GM12878 (cell line): ENCODE data around the gene TMEM176A. TPM values are rescaled to one million over a fixed set of nuclear protein-coding genes. Genes with fewer than 3 reads are reported as not detected.

Experiments
- ATAC-seq: fragments of 200-7000 bp; cut with Tn5 transposase; 3 replicates; pipeline ENCODE4 v1.9.1; 2020; ENCODE audit warnings: mild to moderate bottlenecking, moderate library complexity
- BruUV-seq: library from RNA; stranded (reverse); fragments of 400-500 nt; replicated peaks from 2 replicates; lab custom pipeline; 2021; lab: Mats Ljungman, UMichigan
- CTCF ChIA-PET: fragments of 300-600 bp; sonication (Branson Sonifier 250); formaldehyde crosslinking; extraction: SDS; loops from one replicate; lab custom pipeline; 2021; ENCODE audit warnings: inconsistent platforms; lab: Yijun Ruan, JAX
- POLR2A ChIA-PET: fragments of 350-600 bp; formaldehyde crosslinking; extraction: SDS; loops from one replicate; lab custom pipeline; 2021; ENCODE audit warnings: inconsistent platforms; lab: Charles Lee
- RAD21 ChIA-PET: fragments of 300-600 bp; sonication (Branson Sonifier 250); formaldehyde crosslinking; loops from one replicate; lab custom pipeline; 2023; ENCODE audit warnings: antibody characterized with exemption; ENCODE audit not compliant: unreplicated experiment; lab: Charles Lee
- SMC1A ChIA-PET: fragments of 300-600 bp; sonication (Branson Sonifier 250); formaldehyde crosslinking; loops from one replicate; lab custom pipeline; 2023; ENCODE audit not compliant: unreplicated experiment, uncharacterized antibody; lab: Charles Lee
- DNase-seq: peaks from one replicate; pipeline ENCODE4 v3.0.0-alpha.2; 2011; ENCODE audit warnings: low read depth, low spot score
- FAIRE-seq: peaks from 3 replicates; lab custom pipeline; 2011; peaks lifted over from hg19 to GRCh38; lab: Jason Lieb, UNC
- H2AFZ ChIP-seq: 2 replicates; pipeline ENCODE4 v1.6.0; 2011; ENCODE audit warnings: low read depth, low read length, control low read depth; ENCODE audit not compliant: control insufficient read depth
- H3K27ac ChIP-seq: 2 replicates; pipeline ENCODE4 v1.5.1; 2011; ENCODE audit warnings: control low read depth; ENCODE audit not compliant: control insufficient read depth, insufficient read depth
- H3K27me3 ChIP-seq, 2 experiments: replicated peaks in 1 of 2; 2 replicates each; pipeline versions ENCODE4 v1.6.0 to v1.6.1; 2011; ENCODE audit warnings: low read length in 1 of 2; ENCODE audit not compliant: control insufficient read depth in 2 of 2, insufficient read depth in 2 of 2
- H3K36me3 ChIP-seq, 2 experiments: 2 replicates each; pipeline ENCODE4 v1.5.1; 2011; ENCODE audit warnings: low read length in 1 of 2; ENCODE audit not compliant: control insufficient read depth in 2 of 2, insufficient read depth in 2 of 2
- H3K4me1 ChIP-seq: 2 replicates; pipeline ENCODE4 v1.6.1; 2011; ENCODE audit warnings: mild to moderate bottlenecking, low read length, moderate library complexity, mixed read lengths; ENCODE audit not compliant: control insufficient read depth, insufficient read depth
- H3K4me2 ChIP-seq: 2 replicates; pipeline ENCODE4 v1.6.0; 2011; ENCODE audit warnings: control low read depth; ENCODE audit not compliant: control insufficient read depth, insufficient read depth
- H3K4me3 ChIP-seq: fragments of 200-600 bp; sonication (generic); 2 replicates; pipeline ENCODE4 v1.5.1; 2016
- H3K79me2 ChIP-seq: 2 replicates; pipeline ENCODE4 v1.6.0; 2011; ENCODE audit warnings: low read length; ENCODE audit not compliant: control insufficient read depth, insufficient read depth
- H3K9ac ChIP-seq: 2 replicates; pipeline ENCODE4 v1.8.0; 2011; ENCODE audit warnings: low read length, control low read depth, mixed read lengths; ENCODE audit not compliant: control insufficient read depth, insufficient read depth
- H3K9me3 ChIP-seq: replicated peaks from 3 replicates; pipeline ENCODE4 v1.5.1; 2011; ENCODE audit warnings: mild to moderate bottlenecking, low read length; ENCODE audit not compliant: control insufficient read depth, insufficient read depth
- H4K20me1 ChIP-seq: 2 replicates; pipeline ENCODE4 v1.6.0; 2011; ENCODE audit not compliant: control insufficient read depth, insufficient read depth
- BMI1 ChIP-seq: fragments of 450-650 bp; IDR thresholded peaks from 2 replicates; pipeline ENCODE4 v1.6.1; 2016; ENCODE audit warnings: mild to moderate bottlenecking, moderate library complexity, borderline replicate concordance
- NFIC ChIP-seq: IDR thresholded peaks from 2 replicates; pipeline ENCODE4 v1.6.1; 2012; ENCODE audit warnings: low read depth, mild to moderate bottlenecking, inconsistent platforms, low read length, moderate library complexity
- NFXL1 ChIP-seq: fragments of 450-650 bp; IDR thresholded peaks from 2 replicates; pipeline ENCODE4 v1.6.1; 2017; ENCODE audit warnings: antibody characterized with exemption, mild to moderate bottlenecking, borderline replicate concordance
- PML ChIP-seq: IDR thresholded peaks from 2 replicates; pipeline ENCODE4 v1.6.1; 2012; ENCODE audit warnings: low read length, inconsistent platforms
- RBBP5 ChIP-seq: fragments of 200-600 bp; sonication (generic); conservative IDR thresholded peaks from 2 replicates; pipeline ENCODE4 v1.6.1; 2016
- ZBED1 ChIP-seq: IDR thresholded peaks from 2 replicates; pipeline ENCODE4 v1.6.1; 2016; ENCODE audit warnings: borderline replicate concordance
- ZNF687 ChIP-seq: fragments of 450-650 bp; IDR thresholded peaks from 2 replicates; pipeline ENCODE4 v1.6.1; 2017; ENCODE audit warnings: mild to moderate bottlenecking, moderate library complexity
- WGBS: methylation state at CpG from one replicate; pipeline ENCODE4 v1.1.6; 2016; ENCODE audit warnings: low lambda C conversion rate; ENCODE audit not compliant: insufficient replicate concordance, insufficient coverage; ENCODE audit errors: missing lambda C conversion rate; 5-methylcytosine and 5-hydroxymethylcytosine counted together
- in situ Hi-C: fragments of 300-500 bp; cut with MboI; formaldehyde crosslinking; loops from 9 replicates; pipeline ENCODE4 v1.14.3; 2018; ENCODE audit warnings: mixed read lengths
- intact Hi-C: fragments of 100-400 bp; cut with micrococcal nuclease; formaldehyde crosslinking; loops from one replicate; pipeline ENCODE4 v1.14.2; 2022; ENCODE audit not compliant: unreplicated experiment
- polyA plus RNA-seq, 11 experiments: library from polyadenylated mRNA; depleted of rRNA in 4 of 11; unstranded in 6 of 11; stranded (reverse) in 5 of 11; fragments of >200 nt; fragmentation: Nextera tagmentation in 4 of 11; fragmentation: Illumina TruSeq in 1 of 11; extraction: Ambion mirVana in 4 of 11; extraction: Trizol in 1 of 11; gene quantifications; 1 replicate in 1 of 11; 2 replicates in 10 of 11; pipeline versions ENCODE4 v1.2.1 to v1.2.3, GENCODE V29; 2011 to 2016; ENCODE audit warnings: inconsistent platforms in 2 of 11, missing spikeins in 2 of 11, low read depth in 1 of 11
- total RNA-seq, 4 experiments: library from RNA; depleted of rRNA in 3 of 4; stranded (reverse); fragments of >200 nt in 3 of 4; fragmentation: Illumina TruSeq in 1 of 4; extraction: Trizol in 1 of 4; gene quantifications; 2 replicates each; pipeline versions ENCODE4 v1.2.1 to v1.2.3, GENCODE V29; 2013 to 2021

Gene TMEM176A
- total and polyA plus RNA-seq, 10 of the 15 experiments (the other 5 are each of a cell fraction or from before 2014, with no cell fraction given): not detected

- intact Hi-C loops (no loop called here), in situ Hi-C loops (no loop called here)
- Histone ChIP-seq H3K79me2 (no peaks in the 10 kb centered on the region), H3K9ac (no peak overlapping the region), H2AFZ (no peak overlapping the region), H3K27ac (no peak overlapping the region), H4K20me1 (no peaks in the 10 kb centered on the region), H3K9me3 (no peaks in the 10 kb centered on the region), H3K27me3 (peaks cover 10 to 17% of the 10 kb centered on the region in 2 experiments; a peak in 3 of 4 replicates), H3K36me3 (no peaks in the 10 kb centered on the region), H3K4me2 (no peak overlapping the region), H3K4me3 (no peak overlapping the region), H3K4me1 (no peaks in the 10 kb centered on the region)
- no TSS peak for BruUV-seq
- RAD21 ChIA-PET: no interaction called here
- POLR2A ChIA-PET: interaction anchor here (1.9 kb wide), 1 partner anchor 10 kb away, joined by 7 read pairs; no protein-coding TSS in a partner anchor
- SMC1A ChIA-PET: interaction anchor here (0.5 kb wide), 1 partner anchor 13 kb away, joined by 3 read pairs; no protein-coding TSS in a partner anchor
- WGBS: 48% methylated on average over 4 of the region's 4 CpGs
- CTCF ChIA-PET: interaction anchor here (0.5 to 1.2 kb wide), 2 partner anchors 19 to 101 kb away, joined by 3 read pairs; no protein-coding TSS in a partner anchor
- TF ChIP-seq BMI1: no peak
- no peak for TF ChIP-seq RBBP5
- TF ChIP-seq ZBED1: no peak
- TF ChIP-seq PML: no peak
- TF ChIP-seq NFIC: no peak
- no peak for TF ChIP-seq NFXL1
- no peak for TF ChIP-seq ZNF687
- FAIRE-seq (no peak), DNase-seq (no peak), ATAC-seq (no peak)
Observed at GRCh38 chr7:150797661-150798060, 2.9 kb upstream of the TMEM176A start.
